Measurements from ENCODE around the gene CNBD2.

DNA sequence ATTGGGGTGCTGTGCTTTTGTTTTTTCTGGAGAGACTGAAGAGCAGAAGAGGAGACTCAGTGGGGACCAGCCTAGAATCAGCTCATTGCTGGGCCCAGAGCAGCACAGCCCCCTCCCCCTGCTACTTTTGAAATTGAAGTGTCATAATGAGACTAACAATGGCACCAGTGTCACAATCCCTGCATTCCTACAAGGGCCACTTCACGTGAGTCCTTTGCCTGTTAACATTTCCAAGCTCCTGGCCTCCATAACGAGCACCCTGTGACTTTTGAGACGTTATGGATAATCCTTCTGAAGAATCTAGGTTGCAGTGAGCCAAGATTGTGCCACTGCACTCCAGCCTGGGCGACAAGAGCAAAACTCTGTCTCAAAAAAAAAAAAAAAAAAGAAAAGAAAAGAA is 41.7 kb downstream of the CNBD2 start:
- TF ChIP-seq POLR2AphosphoS5 (IDR thresholded peaks at IDR 0.05; ENCODE audit: insufficient read depth in 1 of 2, low read depth in 1 of 2): no peak
- TF ChIP-seq, protein P1, sequence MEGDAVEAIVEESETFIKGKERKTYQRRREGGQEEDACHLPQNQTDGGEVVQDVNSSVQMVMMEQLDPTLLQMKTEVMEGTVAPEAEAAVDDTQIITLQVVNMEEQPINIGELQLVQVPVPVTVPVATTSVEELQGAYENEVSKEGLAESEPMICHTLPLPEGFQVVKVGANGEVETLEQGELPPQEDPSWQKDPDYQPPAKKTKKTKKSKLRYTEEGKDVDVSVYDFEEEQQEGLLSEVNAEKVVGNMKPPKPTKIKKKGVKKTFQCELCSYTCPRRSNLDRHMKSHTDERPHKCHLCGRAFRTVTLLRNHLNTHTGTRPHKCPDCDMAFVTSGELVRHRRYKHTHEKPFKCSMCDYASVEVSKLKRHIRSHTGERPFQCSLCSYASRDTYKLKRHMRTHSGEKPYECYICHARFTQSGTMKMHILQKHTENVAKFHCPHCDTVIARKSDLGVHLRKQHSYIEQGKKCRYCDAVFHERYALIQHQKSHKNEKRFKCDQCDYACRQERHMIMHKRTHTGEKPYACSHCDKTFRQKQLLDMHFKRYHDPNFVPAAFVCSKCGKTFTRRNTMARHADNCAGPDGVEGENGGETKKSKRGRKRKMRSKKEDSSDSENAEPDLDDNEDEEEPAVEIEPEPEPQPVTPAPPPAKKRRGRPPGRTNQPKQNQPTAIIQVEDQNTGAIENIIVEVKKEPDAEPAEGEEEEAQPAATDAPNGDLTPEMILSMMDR (IDR thresholded peaks at IDR 0.05): no peak

Data from vagina (tissue), 2 donors.